Fibroblast of the aortic adventitia (primary cell): Measurements from ENCODE around the gene MICAL2. TPM values are rescaled to one million over a fixed set of nuclear protein-coding genes. Genes with fewer than 3 reads are reported as not detected.

Source experiments
- DNase-seq: peaks from one replicate; pipeline ENCODE4 v3.0.0-alpha.2; 2010; ENCODE audit warnings: low read depth
- H3K4me3 ChIP-seq: 2 replicates; pipeline ENCODE4 v1.5.1; 2011; ENCODE audit warnings: low read depth, mild to moderate bottlenecking, control low read depth, low read length, moderate library complexity
- total RNA-seq: library from RNA; depleted of rRNA; stranded (reverse); fragments of >200 nt; gene quantifications from 2 replicates; pipeline ENCODE4 v1.2.3, GENCODE V29; 2012; ENCODE audit warnings: low replicate concordance
- TF ChIP-seq, protein P1 (sequence below): IDR thresholded peaks from 2 replicates; pipeline ENCODE4 v1.5.1; 2011; ENCODE audit warnings: mild to moderate bottlenecking, low read length, control low read depth, inconsistent platforms; ENCODE audit not compliant: insufficient read depth

Gene MICAL2
- total RNA-seq, 1 donor: 146 TPM

DNA sequence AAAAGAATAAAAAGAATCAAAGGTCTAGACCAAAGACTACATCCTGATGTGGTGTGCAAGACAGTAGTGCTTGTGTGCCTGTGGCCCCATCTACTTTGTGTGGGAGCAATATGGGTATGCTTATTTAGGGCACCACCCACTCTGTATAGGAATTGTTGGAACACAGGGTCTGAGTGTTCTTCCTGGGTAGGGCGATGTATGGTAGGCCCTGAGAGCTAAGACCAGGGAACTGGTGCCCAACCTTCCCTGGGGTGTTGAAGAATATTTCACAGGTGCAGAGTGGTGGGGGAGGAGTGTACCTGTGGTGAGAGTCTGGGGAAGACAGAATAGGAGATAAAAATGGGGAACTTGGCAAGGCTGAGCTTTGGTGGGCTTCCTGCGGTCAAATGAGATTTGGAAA, 41.9 kb downstream of the MICAL2 start:
- TF ChIP-seq, protein P1, sequence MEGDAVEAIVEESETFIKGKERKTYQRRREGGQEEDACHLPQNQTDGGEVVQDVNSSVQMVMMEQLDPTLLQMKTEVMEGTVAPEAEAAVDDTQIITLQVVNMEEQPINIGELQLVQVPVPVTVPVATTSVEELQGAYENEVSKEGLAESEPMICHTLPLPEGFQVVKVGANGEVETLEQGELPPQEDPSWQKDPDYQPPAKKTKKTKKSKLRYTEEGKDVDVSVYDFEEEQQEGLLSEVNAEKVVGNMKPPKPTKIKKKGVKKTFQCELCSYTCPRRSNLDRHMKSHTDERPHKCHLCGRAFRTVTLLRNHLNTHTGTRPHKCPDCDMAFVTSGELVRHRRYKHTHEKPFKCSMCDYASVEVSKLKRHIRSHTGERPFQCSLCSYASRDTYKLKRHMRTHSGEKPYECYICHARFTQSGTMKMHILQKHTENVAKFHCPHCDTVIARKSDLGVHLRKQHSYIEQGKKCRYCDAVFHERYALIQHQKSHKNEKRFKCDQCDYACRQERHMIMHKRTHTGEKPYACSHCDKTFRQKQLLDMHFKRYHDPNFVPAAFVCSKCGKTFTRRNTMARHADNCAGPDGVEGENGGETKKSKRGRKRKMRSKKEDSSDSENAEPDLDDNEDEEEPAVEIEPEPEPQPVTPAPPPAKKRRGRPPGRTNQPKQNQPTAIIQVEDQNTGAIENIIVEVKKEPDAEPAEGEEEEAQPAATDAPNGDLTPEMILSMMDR: no peak
- no peak overlapping the region for H3K4me3 ChIP-seq
- no peak for DNase-seq

DNA sequence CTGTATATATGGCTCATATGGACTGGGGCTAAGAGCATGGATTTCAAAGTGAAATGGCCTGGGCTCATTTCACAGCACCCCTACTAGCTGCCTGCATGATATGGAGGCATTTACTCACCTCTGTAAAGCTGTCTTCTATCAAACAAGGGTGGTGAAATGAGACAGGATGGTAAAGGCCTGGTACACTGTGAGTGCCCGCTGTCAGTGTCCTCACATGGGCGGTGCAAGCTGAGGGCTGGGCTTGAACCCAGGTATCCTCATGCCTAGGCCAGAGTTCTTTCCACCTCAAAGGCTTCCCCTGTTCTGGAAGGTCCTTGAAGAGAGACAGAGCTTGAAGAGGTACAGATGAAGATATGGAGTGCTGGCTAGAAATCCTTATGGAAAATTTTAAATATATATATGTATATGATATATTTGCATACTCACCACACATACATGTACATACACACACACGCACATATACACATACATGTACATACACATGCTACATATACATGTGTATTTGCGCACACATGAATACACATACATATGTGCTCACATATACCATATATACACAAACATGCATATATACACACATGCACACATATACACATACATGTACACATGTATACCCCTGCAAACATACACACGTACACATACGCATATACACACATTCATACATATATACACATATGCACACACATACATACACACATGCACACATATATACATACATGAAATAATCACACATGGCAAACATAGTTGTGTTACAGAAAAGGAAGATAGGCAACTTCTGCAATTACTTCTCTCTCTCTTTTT, 44.7 kb downstream of the MICAL2 start:
- TF ChIP-seq, protein P1: no peak
- H3K4me3 ChIP-seq: no peak overlapping the region
- DNase-seq: no peak

DNA sequence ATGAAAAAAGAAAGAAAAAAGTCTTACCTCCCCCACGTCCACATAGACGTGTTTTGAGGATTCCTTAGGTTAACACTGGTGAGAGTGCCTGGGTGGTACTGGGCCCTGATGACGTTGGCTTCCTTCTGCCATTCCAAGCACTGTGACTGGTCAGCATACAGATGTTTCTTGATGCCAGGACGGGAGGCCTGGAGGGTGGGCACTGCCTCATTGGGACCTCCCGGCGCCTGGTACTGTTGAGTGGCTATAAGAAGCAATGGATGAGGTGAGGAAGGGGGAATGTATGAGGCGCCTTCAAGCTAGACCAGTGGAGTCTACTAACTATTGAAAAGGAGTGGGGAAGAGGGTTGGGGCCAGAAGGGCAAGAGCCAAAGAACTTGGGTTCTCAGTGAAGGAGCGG, 45.3 kb downstream of the MICAL2 start:
- no peak for DNase-seq
- TF ChIP-seq, protein P1: no peak
- H3K4me3 ChIP-seq: no peak overlapping the region

DNA sequence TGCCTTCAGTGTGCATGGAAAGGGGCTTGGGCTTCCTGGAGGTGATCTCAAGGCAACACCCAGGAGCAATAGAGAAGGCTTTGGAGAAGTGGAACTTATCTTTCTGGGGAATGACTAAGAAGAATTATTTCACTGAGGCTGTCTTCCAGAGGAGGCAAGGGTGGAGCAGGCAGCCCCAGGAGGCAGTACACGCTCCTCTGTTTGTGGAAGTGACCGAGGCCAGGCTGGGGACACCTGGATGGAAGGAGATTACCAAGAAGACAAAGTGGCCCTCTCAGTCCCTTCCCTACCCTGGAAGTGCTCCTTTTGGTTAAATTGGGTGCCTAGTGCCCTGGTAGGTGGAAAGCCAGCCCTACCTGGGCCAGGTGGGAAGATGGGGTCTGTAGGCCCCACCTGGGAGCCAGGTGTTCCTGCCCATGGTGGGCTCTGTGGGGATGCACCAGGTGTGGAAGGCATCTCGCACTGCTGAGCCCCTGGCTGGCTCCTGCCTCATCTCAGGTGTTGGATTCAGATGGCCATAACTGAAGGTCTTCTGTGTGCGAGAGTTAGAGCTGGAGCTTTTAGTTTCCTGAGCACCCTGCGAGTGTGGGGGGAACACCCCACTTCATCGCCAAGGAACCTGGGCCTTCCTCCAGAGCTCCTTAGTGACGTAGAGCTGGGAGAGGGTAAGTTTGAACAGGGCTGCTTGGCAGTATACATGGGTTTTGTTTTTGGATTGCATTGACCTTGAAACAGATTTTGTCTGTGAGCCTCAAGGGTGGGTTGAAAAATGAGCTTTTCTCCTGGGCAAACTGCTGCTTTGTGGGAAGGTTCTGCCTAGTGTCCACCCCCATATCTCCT, 46.1 kb downstream of the MICAL2 start:
- peak; percentile 55 for DNase-seq
- TF ChIP-seq, protein P1: no peak
- H3K4me3 ChIP-seq: no peak overlapping the region

DNA sequence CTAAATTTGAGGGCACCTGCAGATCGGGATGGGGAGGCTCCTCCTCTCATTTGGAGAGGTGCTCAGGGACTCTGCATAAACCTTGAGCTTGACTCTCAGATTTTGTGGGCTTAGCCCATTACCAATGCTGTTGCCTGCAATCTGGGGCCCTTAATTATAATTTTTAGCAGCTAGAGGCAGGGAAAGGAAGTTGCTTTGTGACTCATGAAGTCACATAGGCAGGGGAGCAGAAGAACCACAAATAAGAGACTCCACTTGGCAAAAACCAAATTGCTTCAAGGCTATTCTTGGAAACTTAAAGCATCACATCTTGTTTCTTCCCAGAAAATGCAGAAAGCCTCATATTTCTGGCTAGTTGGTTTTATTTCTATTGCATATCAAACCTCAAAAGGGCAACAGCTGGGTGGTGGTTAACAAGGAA, 46.9 kb downstream of the MICAL2 start:
- TF ChIP-seq, protein P1: peak; percentile 13
- no peak overlapping the region for H3K4me3 ChIP-seq
- peak; percentile 89 for DNase-seq

DNA sequence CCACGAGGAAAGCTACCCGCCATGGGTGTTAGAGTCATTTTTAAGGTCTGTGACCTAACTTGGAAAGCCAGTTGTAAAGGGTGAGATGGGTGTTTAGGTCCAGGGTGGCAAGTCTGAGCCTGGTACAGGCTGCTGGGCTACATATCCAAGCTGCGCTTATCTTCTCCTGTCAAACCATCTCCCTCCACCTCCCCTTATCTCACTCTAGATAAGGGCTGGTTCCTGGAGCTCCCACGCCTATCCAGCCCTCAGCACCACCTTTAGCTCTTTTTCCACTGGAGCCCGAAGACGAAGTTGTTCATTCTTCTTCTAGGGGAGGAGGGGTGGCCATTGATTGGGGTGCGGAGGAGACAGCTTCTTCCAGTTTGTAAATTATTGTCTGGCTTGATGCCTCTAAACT, 48.5 kb downstream of the MICAL2 start:
- H3K4me3 ChIP-seq: no peak overlapping the region
- TF ChIP-seq, protein P1: no peak
- DNase-seq: no peak
